Activated T-cell treated with anti-CD3 and anti-CD28 coated beads, Interleukin-2, amount 50 U/mL, for 24 hours (primary cell): Measurements from ENCODE around the gene TBC1D23.
"Not testable (repeated sequence)": the region's sequence is repeated elsewhere in the genome, so short reads cannot be mapped to it uniquely, and the experiment has no call there.

Experiments used
- DNase-seq: peaks from one replicate; pipeline ENCODE4 v3.0.0-alpha.2; 2020
- H3K27ac Mint-ChIP-seq: 2 replicates; pipeline ENCODE4 v1.8.0; 2020; ENCODE audit warnings: mild to moderate bottlenecking, mixed read lengths
- H3K27me3 Mint-ChIP-seq: 2 replicates; pipeline ENCODE4 v1.8.0; 2020; ENCODE audit warnings: mixed read lengths
- H3K36me3 Mint-ChIP-seq: 2 replicates; pipeline ENCODE4 v1.8.0; 2020; ENCODE audit warnings: low read depth, mixed read lengths
- H3K4me1 Mint-ChIP-seq: 2 replicates; pipeline ENCODE4 v1.8.0; 2020; ENCODE audit warnings: low read depth, mixed read lengths
- H3K4me3 Mint-ChIP-seq: 2 replicates; pipeline ENCODE4 v1.8.0; 2020; ENCODE audit warnings: mild to moderate bottlenecking, moderate library complexity, mixed read lengths
- H3K9me3 Mint-ChIP-seq: 2 replicates; pipeline ENCODE4 v1.8.0; 2020; ENCODE audit warnings: mixed read lengths

Gene TBC1D23

DNA sequence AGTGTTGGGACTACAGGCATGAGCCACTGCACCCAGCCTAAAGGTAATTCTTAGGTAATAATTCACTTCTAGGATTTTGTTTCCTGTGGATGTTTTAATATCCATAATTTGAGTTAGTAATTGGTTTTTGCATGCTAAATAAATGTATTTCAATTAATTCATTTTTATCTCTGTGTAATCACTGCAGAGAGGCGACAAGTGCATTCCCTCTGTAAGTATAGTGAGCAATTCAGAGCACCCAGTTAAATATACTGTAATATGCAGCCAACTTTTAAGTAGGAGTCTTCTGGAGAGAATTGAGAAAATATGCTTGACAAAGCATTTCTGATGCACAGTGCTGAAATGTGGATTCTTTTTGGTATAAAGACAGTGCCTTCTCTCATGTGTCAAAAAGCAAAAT is 5.7 kb downstream of the TBC1D23 start:
- Mint-ChIP-seq H3K4me3 (no peak overlapping the region), H3K27me3 (no peaks in the 10 kb centered on the region), H3K36me3 (no peaks in the 10 kb centered on the region), H3K27ac (no peak overlapping the region), H3K4me1 (peaks cover 68% of the 10 kb centered on the region), H3K9me3 (no peaks in the 10 kb centered on the region)
- DNase-seq: no peak

DNA sequence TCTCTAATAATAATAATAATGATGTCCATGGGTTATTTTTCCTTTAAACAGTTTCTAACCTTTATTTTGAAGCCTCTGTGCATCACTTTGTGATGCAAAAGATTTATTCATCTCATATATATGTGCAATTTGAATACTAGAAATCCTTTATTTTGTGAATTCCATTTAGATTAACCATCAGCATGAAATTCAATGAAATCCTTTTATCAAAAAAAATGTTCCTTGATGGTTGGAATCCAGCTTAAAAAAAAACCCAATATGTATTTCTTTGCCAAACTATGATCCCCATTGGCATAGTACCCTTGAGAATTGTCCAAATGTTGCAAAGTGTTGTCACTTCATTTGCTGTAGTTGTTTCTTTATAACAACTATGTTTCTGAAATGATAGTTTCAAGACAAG is 7.4 kb downstream of the TBC1D23 start:
- Mint-ChIP-seq H3K9me3 (no peaks in the 10 kb centered on the region), H3K27ac (no peak overlapping the region), H3K27me3 (no peaks in the 10 kb centered on the region), H3K36me3 (no peaks in the 10 kb centered on the region), H3K4me1 (peaks cover 68% of the 10 kb centered on the region), H3K4me3 (no peak overlapping the region)
- no peak for DNase-seq

DNA sequence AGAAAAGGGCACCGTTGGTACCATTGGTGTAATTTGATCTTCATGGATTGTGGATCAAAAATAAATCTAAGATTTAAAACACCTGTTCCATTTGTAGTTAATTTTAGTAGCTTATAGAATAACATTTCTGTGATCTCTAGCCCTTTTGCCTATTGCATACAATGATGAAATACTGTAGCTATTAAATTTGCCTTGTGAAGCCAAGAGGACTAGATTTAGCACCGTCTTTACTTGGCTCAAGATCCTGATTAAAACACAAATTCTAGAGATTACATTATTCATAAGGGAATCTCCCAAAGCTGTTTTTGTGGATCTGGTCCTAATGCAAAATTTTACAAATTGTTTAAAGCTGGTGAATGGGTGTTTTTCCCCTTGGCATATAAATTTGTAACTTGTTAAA is 8.2 kb downstream of the TBC1D23 start:
- H3K4me1 Mint-ChIP-seq: peaks cover 65% of the 10 kb centered on the region
- no peak for DNase-seq

DNA sequence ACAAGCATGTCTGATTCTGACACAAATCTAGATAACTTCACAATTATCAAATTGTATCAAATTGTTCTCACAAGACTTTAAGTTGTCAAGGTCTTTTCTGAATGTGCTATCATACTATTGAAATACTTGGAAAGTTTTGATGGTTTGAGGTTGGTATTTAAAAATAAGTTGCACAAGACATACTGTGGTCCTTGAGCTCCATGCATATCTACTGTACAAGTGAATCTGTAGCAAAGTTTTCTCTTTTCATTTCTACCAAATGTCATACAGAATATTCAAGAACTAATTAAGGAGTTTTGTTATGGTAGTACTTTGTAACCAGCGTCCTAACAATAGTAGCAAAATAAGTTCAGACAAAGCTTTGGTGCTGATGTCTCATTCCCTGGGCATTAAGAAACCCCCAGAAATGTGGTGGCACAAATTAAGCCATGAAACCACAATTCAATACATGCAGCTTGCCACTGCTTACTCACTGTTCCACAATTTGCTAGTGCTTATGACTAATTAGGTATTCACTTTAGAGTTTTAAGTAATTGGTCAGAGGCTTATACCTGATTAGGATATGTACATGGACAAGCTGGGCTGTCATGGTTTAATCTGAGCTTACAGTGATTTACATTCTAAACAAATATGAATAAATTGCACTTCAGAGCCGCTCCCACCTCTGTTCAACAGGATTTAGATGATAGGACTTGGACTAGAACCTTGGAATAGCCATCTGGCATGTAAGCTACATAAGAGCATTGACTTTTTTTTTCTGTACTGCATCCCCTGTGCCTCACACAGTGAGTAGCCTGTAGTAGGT is 8.8 kb downstream of the TBC1D23 start:
- Mint-ChIP-seq H3K27me3 (no peaks in the 10 kb centered on the region), H3K27ac (peak overlapping the region; percentile 90), H3K9me3 (no peaks in the 10 kb centered on the region), H3K4me3 (peak overlapping the region; percentile 28), H3K4me1 (peaks cover 63% of the 10 kb centered on the region), H3K36me3 (no peaks in the 10 kb centered on the region)
- DNase-seq: no peak

More for the DNA sequence above, 8.2 kb downstream of the TBC1D23 start:
- no peaks in the 10 kb centered on the region for H3K27me3 Mint-ChIP-seq
- no peak overlapping the region for H3K4me3 Mint-ChIP-seq
- no peaks in the 10 kb centered on the region for H3K36me3 Mint-ChIP-seq
- H3K27ac Mint-ChIP-seq: peak overlapping the region; percentile 90
- no peaks in the 10 kb centered on the region for H3K9me3 Mint-ChIP-seq

DNA sequence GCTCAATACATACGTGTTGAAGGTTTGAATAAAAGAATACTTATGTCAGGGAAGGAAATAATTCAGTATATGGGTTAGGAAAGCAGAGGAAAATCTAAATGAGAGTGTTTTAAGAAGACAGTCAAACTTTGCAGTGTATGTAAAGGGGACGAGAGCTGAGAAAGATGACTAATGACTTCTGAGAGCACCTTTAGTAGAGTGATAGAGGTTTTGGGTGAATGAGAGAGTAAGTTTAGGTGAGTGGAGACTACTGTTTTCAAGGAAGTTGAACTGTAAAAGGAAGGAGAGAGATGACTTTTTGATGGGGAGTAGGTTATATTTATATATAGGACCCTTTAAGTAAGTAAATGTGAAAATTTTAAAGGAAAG is 9.4 kb downstream of the TBC1D23 start:
- no peaks in the 10 kb centered on the region for H3K9me3 Mint-ChIP-seq

DNA sequence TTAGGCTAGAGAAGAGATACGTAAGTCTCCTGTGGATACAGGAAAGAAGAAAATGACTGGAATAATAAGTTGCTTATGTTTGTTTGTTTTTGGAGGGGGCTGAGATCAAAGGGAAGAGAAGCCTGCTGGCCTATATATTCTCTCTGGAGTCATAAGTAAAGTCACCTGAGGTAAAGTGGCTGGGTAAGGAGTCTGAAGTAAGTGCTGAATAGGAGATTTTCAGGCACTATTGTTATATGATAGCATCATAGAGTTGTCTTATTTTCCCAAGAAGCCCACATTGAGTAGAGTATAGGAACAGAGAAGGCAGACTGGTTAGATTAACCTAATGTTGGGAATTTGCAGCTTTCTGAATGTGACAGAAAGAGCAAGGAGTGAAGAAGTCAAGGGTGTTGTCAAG is 10.7 kb downstream of the TBC1D23 start:
- no peak for DNase-seq
- no peak overlapping the region for H3K4me3 Mint-ChIP-seq
- H3K4me1 Mint-ChIP-seq: peaks cover 70% of the 10 kb centered on the region
- no peak overlapping the region for H3K27ac Mint-ChIP-seq
- no peaks in the 10 kb centered on the region for H3K27me3 Mint-ChIP-seq
- no peaks in the 10 kb centered on the region for H3K36me3 Mint-ChIP-seq
- no peaks in the 10 kb centered on the region for H3K9me3 Mint-ChIP-seq

More for the DNA sequence above, 9.4 kb downstream of the TBC1D23 start:
- peaks cover 62% of the 10 kb centered on the region for H3K4me1 Mint-ChIP-seq
- no peak for DNase-seq
- H3K27ac Mint-ChIP-seq: peak overlapping the region; percentile 90
- no peaks in the 10 kb centered on the region for H3K36me3 Mint-ChIP-seq
- peak overlapping the region; percentile 28 for H3K4me3 Mint-ChIP-seq
- H3K27me3 Mint-ChIP-seq: no peaks in the 10 kb centered on the region

DNA sequence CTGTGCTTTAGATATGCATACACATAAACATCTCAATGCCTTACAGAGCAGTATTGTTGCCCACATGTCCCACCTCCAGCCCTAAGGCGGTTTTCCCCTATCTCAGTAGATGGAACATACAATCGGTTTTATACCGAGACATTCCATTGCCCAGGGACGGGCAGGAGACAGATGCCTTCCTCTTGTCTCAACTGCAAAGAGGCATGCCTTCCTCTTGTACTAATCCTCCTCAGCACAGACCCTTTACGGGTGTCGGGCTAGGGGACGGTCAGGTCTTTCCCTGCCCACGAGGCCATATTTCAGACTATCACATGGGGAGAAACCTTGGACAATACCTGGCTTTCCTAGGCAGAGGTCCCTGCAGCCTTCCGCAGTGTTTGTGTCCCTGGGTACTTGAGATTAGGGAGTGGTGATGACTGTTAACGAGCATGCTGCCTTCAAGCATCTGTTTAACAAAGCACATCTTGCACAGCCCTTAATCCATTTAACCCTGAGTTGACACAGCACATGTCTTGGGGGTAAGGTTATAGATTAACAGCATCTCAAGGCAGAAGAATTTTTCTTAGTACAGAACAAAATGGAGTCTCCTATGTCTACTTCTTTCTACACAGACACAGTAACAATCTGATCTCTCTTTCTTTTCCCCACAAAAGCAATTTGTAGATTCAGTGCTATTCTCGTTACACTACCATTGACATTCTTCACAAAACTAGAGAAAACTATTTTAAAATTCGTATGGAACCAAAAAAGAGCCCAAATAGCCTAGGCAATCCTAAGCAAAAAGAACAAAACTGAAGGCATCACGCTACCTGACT is 12.2 kb downstream of the TBC1D23 start:
- H3K4me1 Mint-ChIP-seq: peaks cover 69% of the 10 kb centered on the region

DNA sequence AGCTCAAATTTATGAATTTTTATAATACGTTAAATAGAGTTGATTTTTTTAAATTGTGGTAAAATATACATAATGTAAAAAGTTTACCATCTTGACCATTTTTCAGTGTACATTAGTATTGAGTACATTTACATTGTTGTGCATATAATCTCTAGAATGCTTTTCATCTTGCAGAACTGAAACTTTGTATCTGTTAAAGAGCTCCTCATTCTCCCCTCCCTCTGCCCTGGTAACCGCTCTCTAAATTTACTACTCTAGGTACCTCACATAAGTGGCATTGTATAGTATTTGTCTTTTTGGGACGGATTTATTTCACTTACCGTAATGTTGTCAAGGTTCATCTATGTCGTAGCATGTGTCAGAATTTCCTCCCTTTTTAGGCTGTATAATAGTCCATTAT is 13.6 kb downstream of the TBC1D23 start:
- no peak overlapping the region for H3K4me3 Mint-ChIP-seq
- no peaks in the 10 kb centered on the region for H3K9me3 Mint-ChIP-seq
- H3K27ac Mint-ChIP-seq: no peak overlapping the region
- H3K4me1 Mint-ChIP-seq: peaks cover 64% of the 10 kb centered on the region
- no peak for DNase-seq
- no peaks in the 10 kb centered on the region for H3K27me3 Mint-ChIP-seq
- H3K36me3 Mint-ChIP-seq: peaks cover 2% of the 10 kb centered on the region

More for the DNA sequence above, 12.2 kb downstream of the TBC1D23 start:
- H3K27ac Mint-ChIP-seq: peak overlapping the region; percentile 48
- not testable (repeated sequence) for H3K4me3 Mint-ChIP-seq, H3K36me3 Mint-ChIP-seq, H3K27me3 Mint-ChIP-seq, H3K9me3 Mint-ChIP-seq, DNase-seq

DNA sequence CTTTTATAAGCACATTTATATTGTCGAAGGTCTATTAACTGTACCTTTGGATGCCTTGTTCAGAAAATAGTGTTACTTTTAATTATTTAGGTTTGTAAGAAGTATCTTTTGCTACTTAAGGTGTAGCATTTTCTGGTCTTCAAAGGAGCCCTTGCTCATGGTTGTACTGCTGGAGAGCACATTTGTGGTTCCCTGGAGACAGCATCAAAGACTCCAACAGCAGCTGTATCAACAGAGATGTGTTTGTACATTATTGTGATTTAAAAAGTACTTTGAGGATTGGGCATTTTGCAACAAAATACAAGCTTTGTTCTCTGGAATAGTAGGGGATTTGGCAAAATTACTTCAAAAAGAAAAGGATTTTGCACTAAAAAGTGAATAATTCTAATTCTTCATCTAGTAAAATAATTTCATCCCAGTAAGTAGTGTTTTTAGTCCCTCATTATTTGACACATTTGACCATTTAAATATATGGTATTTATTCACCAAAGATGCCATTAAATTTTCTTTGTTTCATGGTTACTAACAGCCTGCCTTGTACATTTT is 16.5 kb downstream of the TBC1D23 start:
- Mint-ChIP-seq H3K27ac (no peak overlapping the region), H3K9me3 (no peaks in the 10 kb centered on the region), H3K36me3 (peaks cover 23% of the 10 kb centered on the region), H3K4me1 (peaks cover 40% of the 10 kb centered on the region), H3K4me3 (no peak overlapping the region), H3K27me3 (no peaks in the 10 kb centered on the region)
- no peak for DNase-seq

DNA sequence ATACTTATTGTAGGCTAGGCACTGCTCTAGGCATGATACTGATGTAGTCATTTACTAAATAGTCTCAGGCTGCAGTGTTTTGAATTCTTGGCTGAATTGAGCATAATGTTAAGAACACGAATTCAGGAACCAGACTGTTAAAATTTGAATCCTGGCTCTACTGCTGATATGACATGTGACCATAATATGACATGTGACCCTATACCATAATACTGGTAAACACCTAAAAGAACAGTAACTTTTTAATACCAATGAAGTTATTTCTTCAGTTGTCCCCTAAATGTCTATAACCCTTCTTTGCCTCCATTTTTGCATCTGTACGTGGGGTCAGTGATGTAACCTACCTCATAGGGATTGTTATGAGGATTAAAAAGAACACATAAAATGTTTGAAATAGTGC is 18.1 kb downstream of the TBC1D23 start:
- H3K9me3 Mint-ChIP-seq: no peaks in the 10 kb centered on the region
- H3K36me3 Mint-ChIP-seq: peaks cover 33% of the 10 kb centered on the region
- no peak overlapping the region for H3K4me3 Mint-ChIP-seq
- H3K27me3 Mint-ChIP-seq: no peaks in the 10 kb centered on the region
- H3K27ac Mint-ChIP-seq: peak overlapping the region; percentile 6
- H3K4me1 Mint-ChIP-seq: peaks cover 30% of the 10 kb centered on the region
- no peak for DNase-seq

DNA sequence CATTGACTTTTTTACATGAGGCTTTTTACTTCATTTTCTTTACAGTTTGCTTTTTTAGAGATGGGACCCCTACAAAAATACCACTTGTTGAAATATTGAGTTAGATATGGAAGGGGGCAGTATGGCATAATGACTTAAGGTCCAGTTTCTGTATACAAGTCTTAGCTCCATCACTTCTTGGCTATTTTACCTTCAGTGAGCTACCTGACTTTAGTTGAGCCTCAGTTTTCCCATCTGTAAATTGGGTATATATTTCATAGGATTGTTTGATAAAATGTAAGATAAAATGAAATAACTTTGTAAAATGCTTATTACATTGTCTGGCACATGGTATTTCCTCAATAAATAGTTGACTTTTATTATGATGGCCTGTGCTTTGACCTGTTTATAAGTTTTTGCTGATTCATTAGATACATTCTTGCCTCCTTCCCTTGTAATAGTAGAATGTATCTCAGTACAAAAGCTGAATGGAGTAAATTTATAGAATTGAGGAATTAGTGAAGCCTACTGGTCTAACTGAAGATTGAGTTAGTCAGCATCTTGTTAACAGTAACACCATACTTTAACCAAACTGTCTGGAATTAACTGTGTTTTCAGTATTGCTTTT is 27.6 kb downstream of the TBC1D23 start:
- H3K27me3 Mint-ChIP-seq: no peaks in the 10 kb centered on the region
- H3K4me3 Mint-ChIP-seq: no peak overlapping the region
- peaks cover 59% of the 10 kb centered on the region for H3K36me3 Mint-ChIP-seq
- H3K27ac Mint-ChIP-seq: no peak overlapping the region
- H3K9me3 Mint-ChIP-seq: no peaks in the 10 kb centered on the region
- no peak for DNase-seq
- no peaks in the 10 kb centered on the region for H3K4me1 Mint-ChIP-seq

DNA sequence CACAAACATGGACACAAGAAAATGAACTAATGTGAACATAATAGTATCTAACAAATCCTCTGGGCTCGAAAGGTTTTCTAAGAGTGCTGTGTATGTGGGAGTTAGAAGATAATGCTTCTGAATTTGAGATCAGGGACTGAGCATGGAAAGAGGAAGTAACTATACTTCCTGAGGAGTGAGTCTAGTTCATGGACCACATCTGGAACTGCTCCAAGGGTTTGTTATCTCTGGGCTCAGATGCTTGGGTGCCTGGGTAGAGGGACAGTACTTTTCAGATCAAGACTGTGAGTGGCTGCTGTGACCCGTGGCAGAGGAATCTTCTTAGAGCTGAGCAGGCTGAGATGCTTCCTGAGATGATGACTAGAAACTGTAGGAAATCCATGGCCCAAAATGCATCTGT is 28.5 kb downstream of the TBC1D23 start:
- Mint-ChIP-seq H3K36me3 (peaks cover 54% of the 10 kb centered on the region), H3K4me3 (no peak overlapping the region), H3K27ac (peak overlapping the region; percentile 3), H3K4me1 (no peaks in the 10 kb centered on the region), H3K9me3 (no peaks in the 10 kb centered on the region), H3K27me3 (no peaks in the 10 kb centered on the region)
- no peak for DNase-seq

DNA sequence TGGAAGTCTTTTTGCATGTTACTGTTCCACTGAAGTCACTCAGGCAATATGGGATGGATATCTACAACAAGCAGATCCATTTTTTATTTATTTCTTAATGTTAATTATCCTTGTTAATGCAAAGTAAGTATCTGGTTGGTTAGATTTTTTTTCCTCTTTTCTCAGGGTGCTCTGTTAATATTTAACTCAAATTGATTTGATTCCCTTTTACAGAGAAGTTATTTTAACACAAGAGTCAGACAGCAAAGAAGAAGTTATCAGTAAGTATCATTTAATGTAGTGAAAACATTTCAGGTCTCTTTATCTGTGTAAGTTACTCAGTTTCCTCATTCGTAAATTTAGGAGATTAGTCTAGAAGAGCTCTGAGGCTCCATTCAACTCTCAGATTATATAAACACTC is 34.3 kb downstream of the TBC1D23 start:
- Mint-ChIP-seq H3K9me3 (no peaks in the 10 kb centered on the region), H3K4me3 (no peak overlapping the region), H3K4me1 (no peaks in the 10 kb centered on the region), H3K36me3 (peaks cover 62% of the 10 kb centered on the region), H3K27me3 (no peaks in the 10 kb centered on the region), H3K27ac (no peak overlapping the region)
- no peak for DNase-seq

DNA sequence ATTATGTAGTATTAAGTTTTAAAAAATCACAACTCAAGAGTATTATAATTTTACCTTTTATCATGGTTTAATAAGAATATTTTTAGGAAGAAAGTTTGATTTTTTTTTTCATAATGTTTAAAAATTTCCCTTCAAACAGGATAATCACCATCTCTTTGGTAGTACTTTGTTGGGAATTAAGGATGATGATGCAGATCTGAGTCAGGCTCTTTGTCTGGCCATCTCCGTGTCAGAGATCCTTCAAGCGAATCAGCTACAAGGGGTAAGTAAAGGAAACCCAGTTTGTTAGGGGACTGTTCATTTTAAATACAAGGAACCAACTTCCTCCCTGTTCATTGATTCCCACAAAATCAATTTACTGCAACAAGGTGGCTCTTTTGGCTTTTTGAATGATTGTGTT is 37.0 kb downstream of the TBC1D23 start:
- Mint-ChIP-seq H3K4me1 (no peaks in the 10 kb centered on the region), H3K27ac (no peak overlapping the region), H3K9me3 (no peaks in the 10 kb centered on the region), H3K27me3 (no peaks in the 10 kb centered on the region), H3K36me3 (peaks cover 66% of the 10 kb centered on the region), H3K4me3 (no peak overlapping the region)
- DNase-seq: no peak
